IPS DF 6.9 (cell line): Measurements from ENCODE around the gene SDR39U1.
A peak's percentile ranks its signal among the peaks of the same experiment; 100 is the strongest.
"Not testable (repeated sequence)": the region's sequence is repeated elsewhere in the genome, so short reads cannot be mapped to it uniquely, and the experiment has no call there.

Experiments
- DNase-seq: peaks from one replicate; pipeline ENCODE4 v3.0.0-alpha.2; 2013; ENCODE audit warnings: low read depth, low spot score
- H3K27ac ChIP-seq: one replicate; pipeline ENCODE4 v1.5.1; 2013; ENCODE audit warnings: low read length, control low read depth
- H3K27me3 ChIP-seq: 2 replicates; pipeline ENCODE4 v1.6.1; 2013; ENCODE audit warnings: mild to moderate bottlenecking, low read length; ENCODE audit not compliant: control insufficient read depth, insufficient read depth
- H3K36me3 ChIP-seq: 2 replicates; pipeline ENCODE4 v1.6.1; 2013; ENCODE audit warnings: low read length; ENCODE audit not compliant: control insufficient read depth, insufficient read depth
- H3K4me1 ChIP-seq: 2 replicates; pipeline ENCODE4 v1.6.1; 2013; ENCODE audit warnings: low read length; ENCODE audit not compliant: control insufficient read depth, insufficient read depth
- H3K4me3 ChIP-seq: 2 replicates; pipeline ENCODE4 v1.5.1; 2013; ENCODE audit warnings: mild to moderate bottlenecking, low read length
- H3K9me3 ChIP-seq: 2 replicates; pipeline ENCODE4 v1.6.1; 2013; ENCODE audit warnings: low read length, inconsistent platforms; ENCODE audit not compliant: control insufficient read depth, insufficient read depth
- WGBS: extraction: QIAGEN DNeasy Blood & Tissue Kit; methylation state at CpG from one replicate; pipeline ENCODE4 v1.1.7; 2013; ENCODE audit warnings: mixed read lengths, missing lambda C conversion rate; ENCODE audit not compliant: insufficient read length, insufficient coverage; 5-methylcytosine and 5-hydroxymethylcytosine counted together

Gene SDR39U1, protein sequence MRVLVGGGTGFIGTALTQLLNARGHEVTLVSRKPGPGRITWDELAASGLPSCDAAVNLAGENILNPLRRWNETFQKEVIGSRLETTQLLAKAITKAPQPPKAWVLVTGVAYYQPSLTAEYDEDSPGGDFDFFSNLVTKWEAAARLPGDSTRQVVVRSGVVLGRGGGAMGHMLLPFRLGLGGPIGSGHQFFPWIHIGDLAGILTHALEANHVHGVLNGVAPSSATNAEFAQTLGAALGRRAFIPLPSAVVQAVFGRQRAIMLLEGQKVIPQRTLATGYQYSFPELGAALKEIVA

DNA sequence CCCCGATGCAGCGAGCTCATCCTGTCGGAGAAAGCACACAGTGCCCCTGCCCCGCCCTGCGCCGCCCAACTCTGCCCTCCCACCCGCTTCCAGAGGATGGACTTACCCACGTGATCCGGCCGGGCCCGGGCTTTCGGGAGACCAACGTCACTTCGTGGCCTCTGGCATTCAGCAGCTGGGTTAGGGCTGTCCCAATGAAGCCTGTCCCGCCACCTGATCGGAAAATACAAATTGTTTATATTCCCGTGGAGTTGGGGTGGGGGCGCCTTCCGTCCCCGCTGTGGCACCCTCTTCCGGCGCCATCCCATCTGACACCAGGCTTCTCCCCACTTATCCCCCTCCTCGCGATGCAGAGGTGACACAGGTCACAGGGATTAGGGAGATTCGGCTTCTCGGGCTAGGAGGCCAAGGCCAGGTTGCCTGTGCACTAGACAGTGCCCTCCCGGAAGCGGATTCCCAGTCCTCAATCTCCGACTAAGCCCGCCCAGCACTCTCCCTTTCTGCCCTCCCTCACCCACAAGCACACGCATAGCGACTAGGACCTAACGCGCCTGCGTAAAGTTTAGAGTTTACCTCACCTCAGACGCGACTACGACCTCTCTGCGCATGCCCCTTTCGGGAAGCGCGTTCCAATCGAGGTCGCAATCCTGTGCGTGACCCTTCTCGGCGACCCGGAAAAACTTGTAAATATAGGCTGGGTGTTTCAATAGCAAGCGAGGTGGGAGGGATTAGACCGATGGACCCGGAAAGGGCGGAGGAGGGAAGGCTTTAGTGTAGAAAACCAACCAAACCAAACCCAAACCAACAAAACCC is at the start of gene SDR39U1:
TSS of gene SDR39U1 (minus strand) at position 537 of the 813 bp plus-strand sequence. CDS start at position 530, 7 bp downstream.
- Histone ChIP-seq H3K27ac (no peak within 1 kb of the TSS), H3K27me3 (no peaks in the 10 kb centered on the region), H3K4me1 (no peaks in the 10 kb centered on the region), H3K4me3 (peak within 1 kb of the TSS; percentile 42; the same call in 1 of the 2 replicates), H3K36me3 (peaks cover 7% of the 10 kb centered on the region), H3K9me3 (no peaks in the 10 kb centered on the region; the same call in 1 of the 2 replicates)
- WGBS: no CpG with 5 or more reads among the region's 52 CpGs
- peak; percentile 95 for DNase-seq

DNA sequence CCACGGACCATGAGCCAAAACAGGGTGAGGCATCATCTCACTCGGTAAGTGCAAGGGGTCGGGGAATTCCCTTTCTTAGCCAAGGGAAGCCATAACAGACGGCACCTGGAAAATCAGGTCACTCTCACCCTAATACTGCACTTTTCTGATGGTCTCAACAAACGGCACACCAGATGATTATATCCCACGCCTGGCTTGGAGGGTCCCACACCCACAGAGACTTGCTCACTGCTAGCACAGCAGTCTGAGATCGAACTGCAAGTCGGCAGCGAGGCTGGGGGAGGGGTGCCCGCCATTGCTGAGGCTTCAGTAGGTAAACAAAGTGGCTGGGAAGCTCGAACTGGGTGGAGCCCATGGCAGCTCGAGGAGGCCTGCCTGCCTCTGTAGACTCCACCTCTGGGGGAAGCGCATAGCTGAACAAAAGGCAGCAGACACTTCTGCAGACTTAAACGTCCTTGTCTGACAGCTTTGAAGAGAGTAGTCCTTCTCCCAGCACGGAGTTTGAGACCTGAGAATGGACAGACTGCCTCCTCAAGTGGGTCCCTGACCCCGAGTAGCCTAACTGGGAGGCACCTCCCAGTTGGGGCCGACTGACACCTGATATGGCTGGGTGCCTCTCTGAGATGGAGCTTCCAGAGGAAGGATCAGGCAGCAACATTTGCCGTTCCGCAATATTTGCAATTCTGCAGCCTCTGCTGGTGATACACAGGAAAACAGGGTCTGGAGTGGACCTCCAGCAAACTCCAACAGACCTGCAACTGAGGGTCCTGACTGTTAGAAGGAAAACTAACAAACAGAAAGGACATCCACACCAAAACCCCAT is 49.2 kb upstream of the SDR39U1 start:
- not testable (repeated sequence) for H3K27me3 ChIP-seq, H3K9me3 ChIP-seq, DNase-seq, H3K36me3 ChIP-seq, H3K4me1 ChIP-seq, H3K27ac ChIP-seq, H3K4me3 ChIP-seq
- no CpG with 5 or more reads among the region's 19 CpGs for WGBS

DNA sequence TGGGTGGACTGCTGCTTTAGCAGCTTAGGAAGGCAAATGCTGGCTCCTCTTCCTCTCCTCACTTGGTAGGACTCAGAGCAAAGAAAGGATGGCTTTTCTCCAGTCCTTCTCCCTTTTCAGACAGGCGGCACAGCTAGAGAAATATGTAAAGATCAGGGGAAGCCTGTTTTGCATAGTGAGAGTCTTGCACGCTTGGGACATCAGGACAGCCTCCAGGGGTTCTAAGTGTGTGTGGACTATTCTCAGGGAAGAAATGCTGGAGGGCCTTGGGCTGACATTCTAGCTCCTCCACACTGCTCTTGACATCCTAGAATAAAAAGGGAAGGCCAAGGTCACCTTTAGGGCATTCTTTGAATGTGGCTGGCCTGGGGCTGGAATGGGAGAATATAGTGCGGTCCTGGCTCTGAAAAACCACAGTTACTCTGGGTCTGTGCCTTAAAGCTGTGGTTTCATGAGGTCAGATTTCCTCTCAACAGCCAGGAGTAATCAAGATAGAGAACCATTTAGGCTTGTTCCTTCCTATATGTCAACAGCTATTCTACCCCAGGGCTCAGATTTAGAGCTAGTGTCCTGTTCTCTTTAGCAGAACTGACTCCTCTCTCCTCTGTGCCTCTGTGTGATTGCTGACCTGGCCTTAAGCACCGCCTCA is 41.2 kb upstream of the SDR39U1 start:
- no CpG with 5 or more reads among the region's 4 CpGs for WGBS
- Histone ChIP-seq H3K4me1 (no peaks in the 10 kb centered on the region), H3K4me3 (no peak overlapping the region), H3K36me3 (no peaks in the 10 kb centered on the region), H3K27ac (no peak overlapping the region), H3K27me3 (no peaks in the 10 kb centered on the region), H3K9me3 (no peaks in the 10 kb centered on the region)
- DNase-seq: no peak

DNA sequence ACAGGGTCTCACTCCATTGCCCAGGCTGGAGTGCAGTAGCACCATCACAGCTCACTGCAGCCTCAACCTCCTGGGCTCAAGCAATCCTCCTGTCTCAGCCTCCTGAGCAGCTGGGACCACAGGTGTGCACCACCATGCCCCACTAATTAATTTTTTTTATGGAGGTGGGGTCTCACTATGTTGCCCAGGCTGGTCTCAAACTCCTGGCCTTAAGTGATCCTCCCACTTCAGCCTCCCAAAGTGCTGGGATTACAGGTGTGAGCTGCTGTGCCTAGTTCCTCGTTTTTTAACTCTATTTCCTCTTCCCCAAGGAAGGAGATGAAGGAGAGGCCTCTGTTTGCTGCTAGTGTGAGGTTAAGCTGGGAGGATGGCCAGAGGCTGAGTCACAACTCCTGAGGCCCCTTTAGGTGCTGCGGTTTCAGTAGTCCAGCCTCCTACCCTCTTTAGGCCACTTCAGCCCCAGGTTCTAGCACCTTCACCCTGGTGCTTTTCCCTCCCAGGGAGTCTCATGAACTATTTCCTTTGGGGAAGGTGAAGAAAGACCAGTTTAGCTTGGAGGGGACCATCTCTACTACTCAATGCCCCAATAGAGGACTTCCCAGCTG is 40.2 kb upstream of the SDR39U1 start:
- H3K27ac ChIP-seq, H3K36me3 ChIP-seq, H3K4me1 ChIP-seq, H3K27me3 ChIP-seq, DNase-seq, H3K4me3 ChIP-seq, H3K9me3 ChIP-seq: not testable (repeated sequence)
- no CpG with 5 or more reads among the region's 2 CpGs for WGBS

DNA sequence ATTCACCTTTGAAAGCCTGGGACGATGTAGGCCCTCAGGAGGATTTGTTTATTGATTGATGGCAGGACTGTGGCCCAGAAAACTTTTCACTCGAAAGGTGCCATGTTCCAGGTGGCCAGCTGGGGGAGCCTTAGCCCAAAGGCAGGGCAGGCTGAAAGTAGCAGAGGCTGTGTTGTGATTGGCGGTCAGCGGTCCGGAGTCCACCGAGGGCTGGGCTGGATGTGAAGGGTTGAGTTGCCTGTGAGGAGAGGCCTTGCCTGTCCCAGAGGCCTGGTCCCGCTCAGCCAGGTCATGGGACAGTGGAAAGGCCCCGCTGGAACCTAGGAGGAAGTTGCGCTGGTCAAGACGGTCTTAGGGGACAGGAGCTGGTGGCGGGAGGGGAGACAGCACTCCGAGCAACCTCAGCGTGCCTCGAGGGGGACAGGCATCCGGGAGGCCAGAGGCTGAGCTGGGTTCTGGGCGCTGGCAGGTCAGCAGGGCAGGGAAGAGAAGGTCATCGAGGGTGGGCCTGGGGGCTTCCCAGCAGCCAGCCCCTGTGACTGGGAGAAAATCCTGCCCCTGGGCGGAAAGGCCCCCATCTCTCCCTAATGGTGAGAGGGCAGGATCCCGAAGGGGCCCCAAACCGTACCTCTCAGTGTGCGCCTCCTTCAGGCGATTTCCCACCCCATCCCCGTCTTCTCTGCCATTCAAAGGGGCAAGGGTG is 39.2 kb upstream of the SDR39U1 start:
- no peak overlapping the region for H3K4me3 ChIP-seq
- WGBS: no CpG with 5 or more reads among the region's 23 CpGs

DNA sequence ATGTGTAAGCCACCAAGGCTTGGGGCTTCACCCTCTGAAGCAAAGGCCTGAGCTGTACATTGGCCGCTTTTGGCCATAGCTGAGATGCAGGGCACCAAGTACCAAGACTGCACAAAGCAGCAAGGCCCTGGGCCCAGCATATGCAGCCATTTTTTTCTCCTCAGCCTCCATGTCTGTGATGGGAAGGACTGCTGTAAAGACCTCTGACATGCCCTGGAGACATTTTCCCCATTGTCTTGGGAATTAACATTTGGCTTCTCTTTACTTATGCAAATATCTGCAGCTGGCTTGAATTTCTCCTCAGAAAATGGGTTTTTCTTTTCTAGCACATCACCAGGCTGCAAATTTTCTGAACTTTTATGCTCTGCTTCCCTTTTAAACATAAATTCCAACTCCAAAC is 37.4 kb upstream of the SDR39U1 start:
- not testable (repeated sequence) for H3K27me3 ChIP-seq, H3K36me3 ChIP-seq, H3K27ac ChIP-seq, DNase-seq, H3K4me3 ChIP-seq, H3K4me1 ChIP-seq, H3K9me3 ChIP-seq
- WGBS: no CpG with 5 or more reads among the region's 1 CpG

More for the DNA sequence above, 39.2 kb upstream of the SDR39U1 start:
- Histone ChIP-seq H3K27ac (no peak overlapping the region), H3K9me3 (no peaks in the 10 kb centered on the region), H3K4me1 (no peaks in the 10 kb centered on the region), H3K36me3 (no peaks in the 10 kb centered on the region), H3K27me3 (no peaks in the 10 kb centered on the region)
- DNase-seq: peak; percentile 84

DNA sequence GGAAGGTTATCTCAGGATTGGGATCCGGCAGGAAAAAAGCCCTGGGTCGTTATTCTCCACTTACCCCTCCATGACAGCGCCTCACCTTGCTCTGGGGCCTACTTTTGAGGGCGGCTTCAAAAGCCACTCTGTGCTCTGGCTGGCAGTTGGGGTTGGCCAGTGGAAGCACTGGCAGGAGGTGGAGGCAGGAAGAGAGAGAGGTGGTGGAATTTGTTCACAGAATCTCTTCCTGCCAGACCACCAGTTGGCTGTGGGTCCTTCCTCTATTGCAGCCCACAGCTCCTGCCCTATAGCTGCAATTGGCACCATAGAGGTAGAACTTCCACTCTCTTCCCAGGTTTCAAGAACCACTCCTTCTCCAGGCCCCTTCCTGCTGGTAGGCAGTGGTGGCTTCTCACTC is 32.7 kb upstream of the SDR39U1 start:
- no peaks in the 10 kb centered on the region for H3K9me3 ChIP-seq
- H3K36me3 ChIP-seq: no peaks in the 10 kb centered on the region
- no peak for DNase-seq
- H3K4me1 ChIP-seq: no peaks in the 10 kb centered on the region
- no CpG with 5 or more reads among the region's 4 CpGs for WGBS
- no peak overlapping the region for H3K4me3 ChIP-seq
- H3K27ac ChIP-seq: no peak overlapping the region
- H3K27me3 ChIP-seq: no peaks in the 10 kb centered on the region

DNA sequence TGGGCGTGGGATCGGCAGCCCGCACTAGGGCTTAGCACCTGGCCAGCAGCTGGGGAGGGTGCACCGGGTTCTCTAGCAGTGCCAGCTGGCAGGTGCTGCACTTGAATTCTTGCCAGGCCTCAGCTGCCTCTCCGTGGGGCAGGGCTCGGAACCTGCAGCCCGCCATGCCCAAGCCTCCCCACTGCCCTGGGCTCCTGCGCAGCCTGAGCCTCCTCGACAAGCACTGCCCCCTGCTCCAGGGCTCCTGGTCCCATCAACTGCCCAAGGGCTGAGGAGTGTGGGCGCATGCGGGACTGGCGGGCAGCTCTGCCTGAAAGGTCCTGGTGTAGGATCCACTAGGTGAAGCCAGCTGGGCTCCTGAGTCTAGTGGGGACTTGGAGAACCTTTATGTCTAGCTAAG is 30.6 kb upstream of the SDR39U1 start:
- Histone ChIP-seq H3K36me3 (no peaks in the 10 kb centered on the region), H3K4me1 (no peaks in the 10 kb centered on the region), H3K27ac (no peak overlapping the region), H3K9me3 (no peaks in the 10 kb centered on the region), H3K27me3 (no peaks in the 10 kb centered on the region), H3K4me3 (no peak overlapping the region)
- no peak for DNase-seq
- WGBS: no CpG with 5 or more reads among the region's 12 CpGs

DNA sequence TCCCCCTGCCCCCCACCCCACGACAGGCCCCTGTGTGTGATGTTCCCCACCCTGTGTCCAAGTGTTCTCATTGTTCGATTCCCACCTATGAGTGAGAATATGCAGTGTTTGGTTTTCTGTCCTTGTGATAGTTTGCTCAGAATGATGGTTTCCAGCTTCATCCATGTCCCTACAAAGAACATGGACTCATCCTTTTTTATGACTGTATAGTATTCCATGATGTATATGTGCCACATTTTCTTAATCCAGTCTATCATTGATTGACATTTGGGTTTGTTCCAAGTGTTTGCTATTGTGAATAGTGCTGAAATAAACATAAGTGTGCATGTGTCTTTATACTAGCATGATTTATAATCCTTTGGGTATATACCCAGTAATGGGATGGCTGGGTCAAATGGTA is 27.9 kb upstream of the SDR39U1 start:
- no CpG with 5 or more reads among the region's 2 CpGs for WGBS
- H3K9me3 ChIP-seq, H3K4me1 ChIP-seq, H3K36me3 ChIP-seq, H3K27ac ChIP-seq, DNase-seq, H3K27me3 ChIP-seq, H3K4me3 ChIP-seq: not testable (repeated sequence)
